ENCODE data around the gene RTN4R.

GRCh38 chr22:20246368-20247009 lies 21.6 kb downstream of the RTN4R start:
- TF ChIP-seq, protein P1, sequence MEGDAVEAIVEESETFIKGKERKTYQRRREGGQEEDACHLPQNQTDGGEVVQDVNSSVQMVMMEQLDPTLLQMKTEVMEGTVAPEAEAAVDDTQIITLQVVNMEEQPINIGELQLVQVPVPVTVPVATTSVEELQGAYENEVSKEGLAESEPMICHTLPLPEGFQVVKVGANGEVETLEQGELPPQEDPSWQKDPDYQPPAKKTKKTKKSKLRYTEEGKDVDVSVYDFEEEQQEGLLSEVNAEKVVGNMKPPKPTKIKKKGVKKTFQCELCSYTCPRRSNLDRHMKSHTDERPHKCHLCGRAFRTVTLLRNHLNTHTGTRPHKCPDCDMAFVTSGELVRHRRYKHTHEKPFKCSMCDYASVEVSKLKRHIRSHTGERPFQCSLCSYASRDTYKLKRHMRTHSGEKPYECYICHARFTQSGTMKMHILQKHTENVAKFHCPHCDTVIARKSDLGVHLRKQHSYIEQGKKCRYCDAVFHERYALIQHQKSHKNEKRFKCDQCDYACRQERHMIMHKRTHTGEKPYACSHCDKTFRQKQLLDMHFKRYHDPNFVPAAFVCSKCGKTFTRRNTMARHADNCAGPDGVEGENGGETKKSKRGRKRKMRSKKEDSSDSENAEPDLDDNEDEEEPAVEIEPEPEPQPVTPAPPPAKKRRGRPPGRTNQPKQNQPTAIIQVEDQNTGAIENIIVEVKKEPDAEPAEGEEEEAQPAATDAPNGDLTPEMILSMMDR (conservative IDR thresholded peaks at IDR 0.05 in 1 of 2, IDR thresholded peaks at IDR 0.05 in 1 of 2; ENCODE audit: low read depth in 1 of 2, low read length in 2 of 2): no peak
- TF ChIP-seq EZH2 (IDR thresholded peaks at IDR 0.05; ENCODE audit: low read length, missing control alignments): no peak

Data from fibroblast of lung (primary cell).